Neural cell (in vitro differentiated cells): Measurements from ENCODE around the gene LECT2.

Source experiments
- EP300 ChIP-seq: fragments of 450-650 bp; conservative IDR thresholded peaks from 2 replicates; pipeline ENCODE4 v1.6.1; 2014; ENCODE audit warnings: antibody characterized with exemption, mild to moderate bottlenecking, moderate library complexity; ENCODE audit not compliant: poor library complexity, severe bottlenecking
- EZH2 ChIP-seq: fragments of 200-600, 300-800 bp; shearing (Covaris generic), sonication (generic); IDR thresholded peaks from 2 replicates; pipeline ENCODE4 v1.6.1; 2014; ENCODE audit warnings: antibody characterized with exemption, low read length, borderline replicate concordance, mild to moderate bottlenecking; ENCODE audit not compliant: insufficient read depth, poor library complexity, severe bottlenecking
- MXI1 ChIP-seq: fragments of 450-650 bp; conservative IDR thresholded peaks from 2 replicates; pipeline ENCODE4 v1.6.1; 2014; ENCODE audit warnings: antibody characterized with exemption, mild to moderate bottlenecking; ENCODE audit not compliant: poor library complexity, severe bottlenecking
- POLR2AphosphoS5 ChIP-seq: IDR thresholded peaks from 2 replicates; pipeline ENCODE4 v1.6.1; 2012
- RAD21 ChIP-seq: fragments of 450-650 bp; conservative IDR thresholded peaks from 2 replicates; pipeline ENCODE4 v1.6.1; 2014; ENCODE audit warnings: antibody characterized with exemption, mild to moderate bottlenecking, moderate library complexity
- SMC3 ChIP-seq: fragments of 450-650 bp; conservative IDR thresholded peaks from 2 replicates; pipeline ENCODE4 v1.6.1; 2014; ENCODE audit warnings: antibody characterized with exemption, mild to moderate bottlenecking, moderate library complexity; ENCODE audit not compliant: poor library complexity
- TAF1 ChIP-seq: IDR thresholded peaks from 2 replicates; pipeline ENCODE4 v1.6.1; 2012; ENCODE audit warnings: low read depth
- TF ChIP-seq, protein P1 (sequence below): fragments of 450-650 bp; IDR thresholded peaks from 2 replicates; pipeline ENCODE4 v1.5.1; 2014; ENCODE audit warnings: antibody characterized with exemption, mild to moderate bottlenecking, moderate library complexity; ENCODE audit not compliant: poor library complexity, severe bottlenecking
- TF ChIP-seq, protein P2 (sequence below): IDR thresholded peaks from 2 replicates; pipeline ENCODE4 v1.6.1; 2012; ENCODE audit warnings: borderline replicate concordance

DNA sequence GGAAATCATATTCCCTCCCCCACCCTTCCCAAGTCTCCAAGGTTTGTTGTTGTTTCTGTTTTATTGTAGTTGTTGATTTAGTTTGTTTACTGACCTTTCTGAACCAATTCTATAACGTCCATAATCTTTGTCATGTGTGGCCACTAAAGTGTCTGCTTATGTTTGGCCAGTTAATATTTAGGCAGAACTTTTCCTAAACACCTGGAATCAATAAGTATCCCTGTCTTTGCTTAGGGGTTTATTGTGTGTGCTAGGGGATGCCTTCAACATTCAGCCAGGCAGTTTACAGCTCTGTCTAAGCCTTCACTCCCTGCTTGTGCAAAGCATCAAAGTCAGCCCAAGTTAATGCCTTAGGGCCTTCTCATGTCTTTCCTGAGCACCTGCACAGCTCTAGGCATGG is 16.9 kb upstream of the LECT2 start:
- TF ChIP-seq, protein P1, sequence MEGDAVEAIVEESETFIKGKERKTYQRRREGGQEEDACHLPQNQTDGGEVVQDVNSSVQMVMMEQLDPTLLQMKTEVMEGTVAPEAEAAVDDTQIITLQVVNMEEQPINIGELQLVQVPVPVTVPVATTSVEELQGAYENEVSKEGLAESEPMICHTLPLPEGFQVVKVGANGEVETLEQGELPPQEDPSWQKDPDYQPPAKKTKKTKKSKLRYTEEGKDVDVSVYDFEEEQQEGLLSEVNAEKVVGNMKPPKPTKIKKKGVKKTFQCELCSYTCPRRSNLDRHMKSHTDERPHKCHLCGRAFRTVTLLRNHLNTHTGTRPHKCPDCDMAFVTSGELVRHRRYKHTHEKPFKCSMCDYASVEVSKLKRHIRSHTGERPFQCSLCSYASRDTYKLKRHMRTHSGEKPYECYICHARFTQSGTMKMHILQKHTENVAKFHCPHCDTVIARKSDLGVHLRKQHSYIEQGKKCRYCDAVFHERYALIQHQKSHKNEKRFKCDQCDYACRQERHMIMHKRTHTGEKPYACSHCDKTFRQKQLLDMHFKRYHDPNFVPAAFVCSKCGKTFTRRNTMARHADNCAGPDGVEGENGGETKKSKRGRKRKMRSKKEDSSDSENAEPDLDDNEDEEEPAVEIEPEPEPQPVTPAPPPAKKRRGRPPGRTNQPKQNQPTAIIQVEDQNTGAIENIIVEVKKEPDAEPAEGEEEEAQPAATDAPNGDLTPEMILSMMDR: no peak
- TF ChIP-seq, protein P2, sequence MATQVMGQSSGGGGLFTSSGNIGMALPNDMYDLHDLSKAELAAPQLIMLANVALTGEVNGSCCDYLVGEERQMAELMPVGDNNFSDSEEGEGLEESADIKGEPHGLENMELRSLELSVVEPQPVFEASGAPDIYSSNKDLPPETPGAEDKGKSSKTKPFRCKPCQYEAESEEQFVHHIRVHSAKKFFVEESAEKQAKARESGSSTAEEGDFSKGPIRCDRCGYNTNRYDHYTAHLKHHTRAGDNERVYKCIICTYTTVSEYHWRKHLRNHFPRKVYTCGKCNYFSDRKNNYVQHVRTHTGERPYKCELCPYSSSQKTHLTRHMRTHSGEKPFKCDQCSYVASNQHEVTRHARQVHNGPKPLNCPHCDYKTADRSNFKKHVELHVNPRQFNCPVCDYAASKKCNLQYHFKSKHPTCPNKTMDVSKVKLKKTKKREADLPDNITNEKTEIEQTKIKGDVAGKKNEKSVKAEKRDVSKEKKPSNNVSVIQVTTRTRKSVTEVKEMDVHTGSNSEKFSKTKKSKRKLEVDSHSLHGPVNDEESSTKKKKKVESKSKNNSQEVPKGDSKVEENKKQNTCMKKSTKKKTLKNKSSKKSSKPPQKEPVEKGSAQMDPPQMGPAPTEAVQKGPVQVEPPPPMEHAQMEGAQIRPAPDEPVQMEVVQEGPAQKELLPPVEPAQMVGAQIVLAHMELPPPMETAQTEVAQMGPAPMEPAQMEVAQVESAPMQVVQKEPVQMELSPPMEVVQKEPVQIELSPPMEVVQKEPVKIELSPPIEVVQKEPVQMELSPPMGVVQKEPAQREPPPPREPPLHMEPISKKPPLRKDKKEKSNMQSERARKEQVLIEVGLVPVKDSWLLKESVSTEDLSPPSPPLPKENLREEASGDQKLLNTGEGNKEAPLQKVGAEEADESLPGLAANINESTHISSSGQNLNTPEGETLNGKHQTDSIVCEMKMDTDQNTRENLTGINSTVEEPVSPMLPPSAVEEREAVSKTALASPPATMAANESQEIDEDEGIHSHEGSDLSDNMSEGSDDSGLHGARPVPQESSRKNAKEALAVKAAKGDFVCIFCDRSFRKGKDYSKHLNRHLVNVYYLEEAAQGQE: no peak
- TF ChIP-seq EP300: no peak
- no peak for TF ChIP-seq POLR2AphosphoS5
- TF ChIP-seq TAF1: no peak
- no peak for TF ChIP-seq EZH2
- no peak for TF ChIP-seq RAD21
- TF ChIP-seq MXI1: no peak
- no peak for TF ChIP-seq SMC3
